ENCODE data around the gene MEN1.

The MEN1 gene

DNA sequence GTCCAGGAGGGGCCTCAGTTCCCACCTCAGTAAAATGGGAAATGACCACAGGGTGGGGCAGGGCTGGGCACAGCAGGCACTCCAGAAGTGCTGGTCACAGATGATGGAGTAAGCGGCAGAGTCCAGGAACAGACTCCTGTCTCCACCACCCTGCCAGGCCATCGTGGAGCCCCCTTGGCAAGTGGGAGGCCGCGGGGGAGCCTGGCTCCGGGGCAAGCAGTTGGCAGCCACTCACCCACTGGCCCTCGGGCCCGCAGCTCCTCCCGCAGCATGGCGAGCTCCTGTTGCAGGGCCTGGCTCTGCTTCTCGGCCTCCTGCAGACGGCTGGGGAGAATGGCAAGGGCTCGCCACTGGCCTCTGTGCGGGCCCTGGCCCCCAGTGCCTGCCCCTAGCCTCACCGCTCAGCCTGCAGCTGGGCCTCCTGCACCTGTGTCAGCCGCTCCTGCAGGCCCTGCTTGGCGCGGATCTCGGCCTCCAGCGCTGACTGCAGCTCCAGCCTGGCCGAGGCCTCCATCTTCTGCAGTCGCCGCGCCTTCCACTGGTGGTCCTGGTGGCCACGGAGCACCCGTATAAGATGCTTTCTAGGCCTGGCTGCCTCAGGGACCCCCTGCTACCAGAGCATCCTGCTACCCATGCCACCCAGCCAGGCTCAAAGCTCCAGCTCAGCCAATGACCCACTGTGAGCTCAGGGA is 23.8 kb upstream of the MEN1 start:
- Histone ChIP-seq H3K9me3 (ENCODE audit: control insufficient read depth, low read length) (no peaks in the 10 kb centered on the region), H3K9ac (ENCODE audit: low read length) (no peak overlapping the region), H3K4me3 (ENCODE audit: low read length) (no peak overlapping the region), H3K36me3 (ENCODE audit: control insufficient read depth, insufficient read depth, low read length) (peaks cover 10% of the 10 kb centered on the region), H3K4me1 (ENCODE audit: control insufficient read depth, insufficient read depth, low read length) (peaks cover 11% of the 10 kb centered on the region), H3K27me3 (ENCODE audit: control insufficient read depth, insufficient read depth, low read length) (no peaks in the 10 kb centered on the region)

DNA sequence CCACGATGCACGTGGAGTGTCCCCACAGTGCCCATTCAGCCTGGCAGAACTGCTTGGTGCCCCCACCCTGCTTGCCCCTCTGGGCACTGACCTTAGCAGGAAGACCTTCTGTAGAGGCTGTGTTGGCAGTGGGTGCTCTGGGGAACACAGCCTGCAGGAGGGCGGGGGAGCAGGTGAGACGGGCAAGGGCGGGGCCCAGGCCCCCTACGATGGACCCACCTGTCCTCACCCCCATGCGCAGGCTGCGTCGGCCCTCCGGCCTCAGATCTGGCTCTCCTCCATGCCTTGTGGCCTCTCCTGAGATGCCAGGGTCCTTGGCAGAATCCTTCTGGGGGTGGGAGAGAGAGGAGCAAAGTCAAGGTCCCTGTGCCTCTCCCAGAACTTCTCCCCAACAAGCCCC is 23.2 kb upstream of the MEN1 start:
- no peak overlapping the region for H3K4me3 ChIP-seq (ENCODE audit: low read length)
- H3K36me3 ChIP-seq (ENCODE audit: control insufficient read depth, insufficient read depth, low read length), result peaks cover 10% of the 10 kb centered on the region
- peaks cover 11% of the 10 kb centered on the region for H3K4me1 ChIP-seq (ENCODE audit: control insufficient read depth, insufficient read depth, low read length)
- H3K9me3 ChIP-seq (ENCODE audit: control insufficient read depth, low read length), result no peaks in the 10 kb centered on the region
- H3K9ac ChIP-seq (ENCODE audit: low read length), result no peak overlapping the region
- no peaks in the 10 kb centered on the region for H3K27me3 ChIP-seq (ENCODE audit: control insufficient read depth, insufficient read depth, low read length)

- H3K36me3 ChIP-seq (ENCODE audit: control insufficient read depth, insufficient read depth, low read length), result peaks cover 10% of the 10 kb centered on the region
- H3K27me3 ChIP-seq (ENCODE audit: control insufficient read depth, insufficient read depth, low read length), result no peaks in the 10 kb centered on the region
- peaks cover 11% of the 10 kb centered on the region for H3K4me1 ChIP-seq (ENCODE audit: control insufficient read depth, insufficient read depth, low read length)
- H3K9ac ChIP-seq (ENCODE audit: low read length), result no peak overlapping the region
- no peak overlapping the region for H3K4me3 ChIP-seq (ENCODE audit: low read length)
- no peaks in the 10 kb centered on the region for H3K9me3 ChIP-seq (ENCODE audit: control insufficient read depth, low read length)
Observed at GRCh38 chr11:64833198-64833502, 22.8 kb upstream of the MEN1 start.

- H3K27me3 ChIP-seq (ENCODE audit: control insufficient read depth, insufficient read depth, low read length), result no peaks in the 10 kb centered on the region
- H3K36me3 ChIP-seq (ENCODE audit: control insufficient read depth, insufficient read depth, low read length), result peaks cover 10% of the 10 kb centered on the region
- H3K9ac ChIP-seq (ENCODE audit: low read length), result no peak overlapping the region
- H3K9me3 ChIP-seq (ENCODE audit: control insufficient read depth, low read length), result no peaks in the 10 kb centered on the region
- no peak overlapping the region for H3K4me3 ChIP-seq (ENCODE audit: low read length)
- H3K4me1 ChIP-seq (ENCODE audit: control insufficient read depth, insufficient read depth, low read length), result peaks cover 11% of the 10 kb centered on the region
Observed at GRCh38 chr11:64832467-64833197, 22.3 kb upstream of the MEN1 start.

DNA sequence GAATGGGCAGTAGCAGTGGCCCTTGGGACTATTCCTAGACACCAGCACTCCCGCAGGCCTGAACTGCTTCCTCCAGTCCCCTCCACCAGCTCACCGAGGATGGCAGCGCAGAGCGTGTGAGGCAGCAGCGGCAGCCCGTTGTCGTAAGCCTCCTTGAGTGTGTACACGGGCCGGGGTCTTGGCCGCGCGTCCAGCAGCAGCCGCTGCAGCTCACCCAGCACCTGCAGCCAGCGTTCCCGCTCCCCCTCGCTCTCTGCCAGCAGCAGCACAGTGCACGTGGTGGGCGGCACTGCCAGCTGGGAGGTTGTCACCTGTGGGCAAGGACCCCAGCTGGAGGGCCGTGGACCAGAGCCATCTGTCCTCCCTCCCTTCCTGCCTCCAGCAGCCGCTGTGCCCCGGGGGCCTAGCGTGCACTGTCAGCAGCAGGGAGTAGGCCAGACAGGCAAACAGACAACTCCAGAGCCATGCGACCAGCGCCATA is 21.1 kb upstream of the MEN1 start:
- H3K36me3 ChIP-seq (ENCODE audit: control insufficient read depth, insufficient read depth, low read length), result peaks cover 10% of the 10 kb centered on the region
- H3K27me3 ChIP-seq (ENCODE audit: control insufficient read depth, insufficient read depth, low read length), result no peaks in the 10 kb centered on the region
- H3K4me3 ChIP-seq (ENCODE audit: low read length), result no peak overlapping the region
- H3K9ac ChIP-seq (ENCODE audit: low read length), result no peak overlapping the region
- peaks cover 11% of the 10 kb centered on the region for H3K4me1 ChIP-seq (ENCODE audit: control insufficient read depth, insufficient read depth, low read length)
- no peaks in the 10 kb centered on the region for H3K9me3 ChIP-seq (ENCODE audit: control insufficient read depth, low read length)

- no peak overlapping the region for H3K4me3 ChIP-seq (ENCODE audit: low read length)
- H3K4me1 ChIP-seq (ENCODE audit: control insufficient read depth, insufficient read depth, low read length), result no peaks in the 10 kb centered on the region
- H3K9ac ChIP-seq (ENCODE audit: low read length), result no peak overlapping the region
- no peaks in the 10 kb centered on the region for H3K9me3 ChIP-seq (ENCODE audit: control insufficient read depth, low read length)
- no peaks in the 10 kb centered on the region for H3K27me3 ChIP-seq (ENCODE audit: control insufficient read depth, insufficient read depth, low read length)
- H3K36me3 ChIP-seq (ENCODE audit: control insufficient read depth, insufficient read depth, low read length), result peaks cover 10% of the 10 kb centered on the region
Observed at GRCh38 chr11:64829536-64830251, 19.3 kb upstream of the MEN1 start.

GRCh38 chr11:64827451-64827839 is 17.1 kb upstream of the MEN1 start:
- H3K27me3 ChIP-seq (ENCODE audit: control insufficient read depth, insufficient read depth, low read length), result no peaks in the 10 kb centered on the region
- no peak overlapping the region for H3K4me3 ChIP-seq (ENCODE audit: low read length)
- no peaks in the 10 kb centered on the region for H3K4me1 ChIP-seq (ENCODE audit: control insufficient read depth, insufficient read depth, low read length)
- no peak overlapping the region for H3K9ac ChIP-seq (ENCODE audit: low read length)
- H3K9me3 ChIP-seq (ENCODE audit: control insufficient read depth, low read length), result no peaks in the 10 kb centered on the region
- H3K36me3 ChIP-seq (ENCODE audit: control insufficient read depth, insufficient read depth, low read length), result no peaks in the 10 kb centered on the region

GRCh38 chr11:64826578-64827450 is 16.5 kb upstream of the MEN1 start:
- Histone ChIP-seq H3K9ac (ENCODE audit: low read length) (no peak overlapping the region), H3K27me3 (ENCODE audit: control insufficient read depth, insufficient read depth, low read length) (no peaks in the 10 kb centered on the region), H3K4me1 (ENCODE audit: control insufficient read depth, insufficient read depth, low read length) (no peaks in the 10 kb centered on the region), H3K36me3 (ENCODE audit: control insufficient read depth, insufficient read depth, low read length) (no peaks in the 10 kb centered on the region), H3K9me3 (ENCODE audit: control insufficient read depth, low read length) (no peaks in the 10 kb centered on the region), H3K4me3 (ENCODE audit: low read length) (no peak overlapping the region)

DNA sequence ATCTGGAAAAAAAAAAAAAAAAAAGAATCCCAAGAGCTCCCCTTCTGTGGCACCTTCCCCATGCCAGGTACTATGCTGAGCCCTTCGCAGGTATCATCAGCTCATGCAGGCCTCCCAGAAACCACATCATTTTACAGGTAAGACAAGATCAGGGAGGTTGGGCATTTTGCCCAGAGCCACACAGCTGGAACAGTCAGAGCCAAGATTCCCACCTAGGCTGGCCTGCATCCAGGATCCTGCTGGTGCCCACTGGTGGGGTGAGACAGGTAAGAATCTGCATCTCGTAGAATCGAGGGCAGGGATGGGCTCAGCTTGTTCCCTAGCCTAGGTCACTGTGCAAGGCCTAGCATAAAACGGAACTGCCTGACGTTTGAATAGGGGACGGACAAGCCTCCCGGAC is 15.7 kb upstream of the MEN1 start:
- no peaks in the 10 kb centered on the region for H3K27me3 ChIP-seq (ENCODE audit: control insufficient read depth, insufficient read depth, low read length)
- no peaks in the 10 kb centered on the region for H3K4me1 ChIP-seq (ENCODE audit: control insufficient read depth, insufficient read depth, low read length)
- no peaks in the 10 kb centered on the region for H3K36me3 ChIP-seq (ENCODE audit: control insufficient read depth, insufficient read depth, low read length)
- H3K4me3 ChIP-seq (ENCODE audit: low read length), result no peak overlapping the region
- no peak overlapping the region for H3K9ac ChIP-seq (ENCODE audit: low read length)
- H3K9me3 ChIP-seq (ENCODE audit: control insufficient read depth, low read length), result no peaks in the 10 kb centered on the region

GRCh38 chr11:64823568-64824119 is 13.3 kb upstream of the MEN1 start:
- Histone ChIP-seq H3K4me3 (ENCODE audit: low read length) (no peak overlapping the region), H3K4me1 (ENCODE audit: control insufficient read depth, insufficient read depth, low read length) (no peaks in the 10 kb centered on the region), H3K27me3 (ENCODE audit: control insufficient read depth, insufficient read depth, low read length) (no peaks in the 10 kb centered on the region), H3K9me3 (ENCODE audit: control insufficient read depth, low read length) (no peaks in the 10 kb centered on the region), H3K9ac (ENCODE audit: low read length) (no peak overlapping the region), H3K36me3 (ENCODE audit: control insufficient read depth, insufficient read depth, low read length) (no peaks in the 10 kb centered on the region)

- Histone ChIP-seq H3K4me3 (ENCODE audit: low read length) (no peak overlapping the region), H3K27me3 (ENCODE audit: control insufficient read depth, insufficient read depth, low read length) (no peaks in the 10 kb centered on the region), H3K4me1 (ENCODE audit: control insufficient read depth, insufficient read depth, low read length) (no peaks in the 10 kb centered on the region), H3K9me3 (ENCODE audit: control insufficient read depth, low read length) (no peaks in the 10 kb centered on the region), H3K36me3 (ENCODE audit: control insufficient read depth, insufficient read depth, low read length) (no peaks in the 10 kb centered on the region), H3K9ac (ENCODE audit: low read length) (no peak overlapping the region)
Observed at GRCh38 chr11:64817476-64817875, 7.1 kb upstream of the MEN1 start.

Data from mucosa of stomach (tissue), 1 donor.